ENCODE results near the gene VAMP2. TPM values are rescaled to one million over a fixed set of nuclear protein-coding genes. Genes with fewer than 3 reads are reported as not detected.
A peak's percentile ranks its signal among the peaks of the same experiment; 100 is the strongest.

VAMP2 gene
- total and polyA plus RNA-seq, 10 of the 15 experiments (the other 5 are each of a cell fraction or from before 2014, with no cell fraction given) = 3.0 to 35.2 (median 25.0) TPM

DNA sequence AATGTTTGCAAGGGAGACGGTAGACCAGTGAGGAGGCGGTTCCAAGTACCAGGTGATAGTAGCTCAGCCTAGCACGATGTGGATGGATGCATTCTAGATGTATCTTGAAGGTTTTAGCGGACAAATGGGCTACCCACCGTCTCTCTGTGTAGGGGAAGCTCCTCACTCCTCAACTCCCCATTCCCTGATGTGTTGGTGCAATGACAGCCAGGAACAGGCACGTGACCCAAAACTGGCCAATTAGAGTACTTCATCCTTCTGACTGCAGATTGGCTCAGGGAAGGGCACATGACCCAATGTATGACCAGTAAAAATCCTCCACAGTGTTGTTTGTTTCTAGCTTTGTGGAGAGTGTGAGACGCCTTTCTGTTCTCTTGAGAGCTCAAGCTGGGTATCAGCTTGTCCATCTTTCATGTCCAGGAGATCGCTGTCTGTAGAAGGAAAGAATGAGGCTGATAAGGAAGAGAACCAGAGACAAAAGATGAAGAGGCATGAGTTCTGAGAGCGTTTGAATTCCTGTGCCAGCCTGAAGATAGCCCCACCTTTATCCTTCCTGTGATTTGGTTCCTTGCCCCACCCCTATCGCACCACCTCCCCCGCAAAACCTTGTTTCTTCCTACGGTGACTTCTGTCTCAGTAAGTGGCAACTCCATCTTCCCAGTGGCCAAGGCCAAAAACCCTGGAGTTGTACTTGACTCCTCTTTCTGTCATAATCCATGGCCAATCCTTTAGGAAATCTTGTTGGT lies 29.5 kb upstream of the VAMP2 start (continued):
- TF ChIP-seq, protein P1, sequence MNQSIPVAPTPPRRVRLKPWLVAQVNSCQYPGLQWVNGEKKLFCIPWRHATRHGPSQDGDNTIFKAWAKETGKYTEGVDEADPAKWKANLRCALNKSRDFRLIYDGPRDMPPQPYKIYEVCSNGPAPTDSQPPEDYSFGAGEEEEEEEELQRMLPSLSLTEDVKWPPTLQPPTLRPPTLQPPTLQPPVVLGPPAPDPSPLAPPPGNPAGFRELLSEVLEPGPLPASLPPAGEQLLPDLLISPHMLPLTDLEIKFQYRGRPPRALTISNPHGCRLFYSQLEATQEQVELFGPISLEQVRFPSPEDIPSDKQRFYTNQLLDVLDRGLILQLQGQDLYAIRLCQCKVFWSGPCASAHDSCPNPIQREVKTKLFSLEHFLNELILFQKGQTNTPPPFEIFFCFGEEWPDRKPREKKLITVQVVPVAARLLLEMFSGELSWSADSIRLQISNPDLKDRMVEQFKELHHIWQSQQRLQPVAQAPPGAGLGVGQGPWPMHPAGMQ (IDR thresholded peaks at IDR 0.05; ENCODE audit: borderline replicate concordance) = no peak
- TF ChIP-seq SMAD1 (IDR thresholded peaks at IDR 0.05; ENCODE audit: low read depth, partially characterized antibody) (peak; percentile 85), MEF2A (IDR thresholded peaks at IDR 0.05; ENCODE audit: insufficient read depth, low read depth, low read length) (no peak), JUNB (IDR thresholded peaks at IDR 0.05) (no peak), EED (IDR thresholded peaks at IDR 0.05; ENCODE audit: low read depth) (no peak), ZNF622 (IDR thresholded peaks at IDR 0.05) (no peak), RUNX3 (IDR thresholded peaks at IDR 0.05; ENCODE audit: low read length) (no peak), POLR2A (IDR thresholded peaks at IDR 0.05; ENCODE audit: low read depth, low read length) (peak; percentile 79), EZH2 (IDR thresholded peaks at IDR 0.05; ENCODE audit: borderline replicate concordance, control insufficient read depth, low read depth, low read length) (no peak), ZNF24 (IDR thresholded peaks at IDR 0.05) (no peak), SMAD5 (IDR thresholded peaks at IDR 0.05; ENCODE audit: low read depth) (peak; percentile 68; the same call in 1 of the 2 replicates), ATF7 (IDR thresholded peaks at IDR 0.05; ENCODE audit: low read depth) (no peak), SREBF2 (IDR thresholded peaks at IDR 0.05; ENCODE audit: low read length) (no peak), CEBPB (IDR thresholded peaks at IDR 0.05; ENCODE audit: borderline replicate concordance in 1 of 2, low read depth in 2 of 2, low read length in 2 of 2) (no peak)
- TF ChIP-seq, protein P2, sequence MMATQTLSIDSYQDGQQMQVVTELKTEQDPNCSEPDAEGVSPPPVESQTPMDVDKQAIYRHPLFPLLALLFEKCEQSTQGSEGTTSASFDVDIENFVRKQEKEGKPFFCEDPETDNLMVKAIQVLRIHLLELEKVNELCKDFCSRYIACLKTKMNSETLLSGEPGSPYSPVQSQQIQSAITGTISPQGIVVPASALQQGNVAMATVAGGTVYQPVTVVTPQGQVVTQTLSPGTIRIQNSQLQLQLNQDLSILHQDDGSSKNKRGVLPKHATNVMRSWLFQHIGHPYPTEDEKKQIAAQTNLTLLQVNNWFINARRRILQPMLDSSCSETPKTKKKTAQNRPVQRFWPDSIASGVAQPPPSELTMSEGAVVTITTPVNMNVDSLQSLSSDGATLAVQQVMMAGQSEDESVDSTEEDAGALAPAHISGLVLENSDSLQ (IDR thresholded peaks at IDR 0.05) = peak; percentile 55; the same call in 1 of the 2 replicates
- TF ChIP-seq, protein P3, sequence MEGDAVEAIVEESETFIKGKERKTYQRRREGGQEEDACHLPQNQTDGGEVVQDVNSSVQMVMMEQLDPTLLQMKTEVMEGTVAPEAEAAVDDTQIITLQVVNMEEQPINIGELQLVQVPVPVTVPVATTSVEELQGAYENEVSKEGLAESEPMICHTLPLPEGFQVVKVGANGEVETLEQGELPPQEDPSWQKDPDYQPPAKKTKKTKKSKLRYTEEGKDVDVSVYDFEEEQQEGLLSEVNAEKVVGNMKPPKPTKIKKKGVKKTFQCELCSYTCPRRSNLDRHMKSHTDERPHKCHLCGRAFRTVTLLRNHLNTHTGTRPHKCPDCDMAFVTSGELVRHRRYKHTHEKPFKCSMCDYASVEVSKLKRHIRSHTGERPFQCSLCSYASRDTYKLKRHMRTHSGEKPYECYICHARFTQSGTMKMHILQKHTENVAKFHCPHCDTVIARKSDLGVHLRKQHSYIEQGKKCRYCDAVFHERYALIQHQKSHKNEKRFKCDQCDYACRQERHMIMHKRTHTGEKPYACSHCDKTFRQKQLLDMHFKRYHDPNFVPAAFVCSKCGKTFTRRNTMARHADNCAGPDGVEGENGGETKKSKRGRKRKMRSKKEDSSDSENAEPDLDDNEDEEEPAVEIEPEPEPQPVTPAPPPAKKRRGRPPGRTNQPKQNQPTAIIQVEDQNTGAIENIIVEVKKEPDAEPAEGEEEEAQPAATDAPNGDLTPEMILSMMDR (IDR thresholded peaks at IDR 0.05 in 2 of 3, conservative IDR thresholded peaks at IDR 0.05 in 1 of 3; ENCODE audit: control insufficient read depth in 2 of 3, extremely low read depth in 1 of 3, insufficient read depth in 1 of 3, low read depth in 3 of 3, low read length in 3 of 3) = no peak
- TF ChIP-seq, protein P4, sequence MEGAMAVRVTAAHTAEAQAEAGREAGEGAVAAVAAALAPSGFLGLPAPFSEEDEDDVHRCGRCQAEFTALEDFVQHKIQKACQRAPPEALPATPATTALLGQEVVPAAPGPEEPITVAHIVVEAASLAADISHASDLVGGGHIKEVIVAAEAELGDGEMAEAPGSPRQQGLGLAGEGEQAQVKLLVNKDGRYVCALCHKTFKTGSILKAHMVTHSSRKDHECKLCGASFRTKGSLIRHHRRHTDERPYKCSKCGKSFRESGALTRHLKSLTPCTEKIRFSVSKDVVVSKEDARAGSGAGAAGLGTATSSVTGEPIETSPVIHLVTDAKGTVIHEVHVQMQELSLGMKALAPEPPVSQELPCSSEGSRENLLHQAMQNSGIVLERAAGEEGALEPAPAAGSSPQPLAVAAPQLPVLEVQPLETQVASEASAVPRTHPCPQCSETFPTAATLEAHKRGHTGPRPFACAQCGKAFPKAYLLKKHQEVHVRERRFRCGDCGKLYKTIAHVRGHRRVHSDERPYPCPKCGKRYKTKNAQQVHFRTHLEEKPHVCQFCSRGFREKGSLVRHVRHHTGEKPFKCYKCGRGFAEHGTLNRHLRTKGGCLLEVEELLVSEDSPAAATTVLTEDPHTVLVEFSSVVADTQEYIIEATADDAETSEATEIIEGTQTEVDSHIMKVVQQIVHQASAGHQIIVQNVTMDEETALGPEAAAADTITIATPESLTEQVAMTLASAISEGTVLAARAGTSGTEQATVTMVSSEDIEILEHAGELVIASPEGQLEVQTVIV (IDR thresholded peaks at IDR 0.05; ENCODE audit: borderline replicate concordance, partially characterized antibody) = no peak
- TF ChIP-seq, protein P5, sequence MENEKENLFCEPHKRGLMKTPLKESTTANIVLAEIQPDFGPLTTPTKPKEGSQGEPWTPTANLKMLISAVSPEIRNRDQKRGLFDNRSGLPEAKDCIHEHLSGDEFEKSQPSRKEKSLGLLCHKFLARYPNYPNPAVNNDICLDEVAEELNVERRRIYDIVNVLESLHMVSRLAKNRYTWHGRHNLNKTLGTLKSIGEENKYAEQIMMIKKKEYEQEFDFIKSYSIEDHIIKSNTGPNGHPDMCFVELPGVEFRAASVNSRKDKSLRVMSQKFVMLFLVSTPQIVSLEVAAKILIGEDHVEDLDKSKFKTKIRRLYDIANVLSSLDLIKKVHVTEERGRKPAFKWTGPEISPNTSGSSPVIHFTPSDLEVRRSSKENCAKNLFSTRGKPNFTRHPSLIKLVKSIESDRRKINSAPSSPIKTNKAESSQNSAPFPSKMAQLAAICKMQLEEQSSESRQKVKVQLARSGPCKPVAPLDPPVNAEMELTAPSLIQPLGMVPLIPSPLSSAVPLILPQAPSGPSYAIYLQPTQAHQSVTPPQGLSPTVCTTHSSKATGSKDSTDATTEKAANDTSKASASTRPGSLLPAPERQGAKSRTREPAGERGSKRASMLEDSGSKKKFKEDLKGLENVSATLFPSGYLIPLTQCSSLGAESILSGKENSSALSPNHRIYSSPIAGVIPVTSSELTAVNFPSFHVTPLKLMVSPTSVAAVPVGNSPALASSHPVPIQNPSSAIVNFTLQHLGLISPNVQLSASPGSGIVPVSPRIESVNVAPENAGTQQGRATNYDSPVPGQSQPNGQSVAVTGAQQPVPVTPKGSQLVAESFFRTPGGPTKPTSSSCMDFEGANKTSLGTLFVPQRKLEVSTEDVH (IDR thresholded peaks at IDR 0.05; ENCODE audit: low read depth, partially characterized antibody) = no peak
- TF ChIP-seq, protein P6, sequence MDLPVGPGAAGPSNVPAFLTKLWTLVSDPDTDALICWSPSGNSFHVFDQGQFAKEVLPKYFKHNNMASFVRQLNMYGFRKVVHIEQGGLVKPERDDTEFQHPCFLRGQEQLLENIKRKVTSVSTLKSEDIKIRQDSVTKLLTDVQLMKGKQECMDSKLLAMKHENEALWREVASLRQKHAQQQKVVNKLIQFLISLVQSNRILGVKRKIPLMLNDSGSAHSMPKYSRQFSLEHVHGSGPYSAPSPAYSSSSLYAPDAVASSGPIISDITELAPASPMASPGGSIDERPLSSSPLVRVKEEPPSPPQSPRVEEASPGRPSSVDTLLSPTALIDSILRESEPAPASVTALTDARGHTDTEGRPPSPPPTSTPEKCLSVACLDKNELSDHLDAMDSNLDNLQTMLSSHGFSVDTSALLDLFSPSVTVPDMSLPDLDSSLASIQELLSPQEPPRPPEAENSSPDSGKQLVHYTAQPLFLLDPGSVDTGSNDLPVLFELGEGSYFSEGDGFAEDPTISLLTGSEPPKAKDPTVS (IDR thresholded peaks at IDR 0.05; ENCODE audit: low read depth, low read length) = no peak

All from GM12878 (cell line).